Measurements from ENCODE around the gene ZNF687.

DNA sequence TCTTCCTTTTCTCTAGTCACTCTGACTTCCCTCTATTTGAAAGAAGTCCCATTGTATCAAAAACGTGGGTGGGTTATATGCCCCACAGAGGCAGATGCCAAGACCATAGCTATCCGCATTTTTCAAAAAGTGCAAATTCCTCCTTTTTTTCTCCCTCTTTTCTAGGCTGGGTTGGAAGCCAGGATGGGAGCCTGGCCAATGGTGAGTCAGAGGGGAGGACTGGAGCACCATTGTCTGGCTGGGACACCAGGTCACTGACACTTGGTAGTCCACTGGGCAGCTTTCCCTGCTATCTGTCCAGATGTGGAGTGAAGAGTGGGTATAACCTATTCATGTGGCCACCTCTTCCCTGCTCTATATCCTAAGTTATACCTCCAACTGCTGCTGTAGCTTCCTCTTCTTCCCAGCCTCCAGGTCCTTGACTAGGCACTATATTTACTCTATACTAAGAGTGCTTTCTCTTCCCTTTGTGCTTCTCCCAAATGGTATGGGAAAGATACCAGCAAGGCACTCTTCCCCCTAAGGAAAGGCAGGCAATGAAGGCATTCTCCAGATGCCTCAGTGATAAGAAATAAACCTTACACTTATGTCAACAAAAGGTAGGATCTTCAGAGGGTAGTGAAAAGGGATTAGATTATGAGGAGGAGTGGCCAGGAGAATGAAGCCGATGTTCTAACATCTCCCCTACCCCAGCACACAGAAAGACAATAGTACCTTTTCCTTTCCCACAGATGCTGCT is 32.2 kb downstream of the ZNF687 start:
- TF ChIP-seq, protein P1, sequence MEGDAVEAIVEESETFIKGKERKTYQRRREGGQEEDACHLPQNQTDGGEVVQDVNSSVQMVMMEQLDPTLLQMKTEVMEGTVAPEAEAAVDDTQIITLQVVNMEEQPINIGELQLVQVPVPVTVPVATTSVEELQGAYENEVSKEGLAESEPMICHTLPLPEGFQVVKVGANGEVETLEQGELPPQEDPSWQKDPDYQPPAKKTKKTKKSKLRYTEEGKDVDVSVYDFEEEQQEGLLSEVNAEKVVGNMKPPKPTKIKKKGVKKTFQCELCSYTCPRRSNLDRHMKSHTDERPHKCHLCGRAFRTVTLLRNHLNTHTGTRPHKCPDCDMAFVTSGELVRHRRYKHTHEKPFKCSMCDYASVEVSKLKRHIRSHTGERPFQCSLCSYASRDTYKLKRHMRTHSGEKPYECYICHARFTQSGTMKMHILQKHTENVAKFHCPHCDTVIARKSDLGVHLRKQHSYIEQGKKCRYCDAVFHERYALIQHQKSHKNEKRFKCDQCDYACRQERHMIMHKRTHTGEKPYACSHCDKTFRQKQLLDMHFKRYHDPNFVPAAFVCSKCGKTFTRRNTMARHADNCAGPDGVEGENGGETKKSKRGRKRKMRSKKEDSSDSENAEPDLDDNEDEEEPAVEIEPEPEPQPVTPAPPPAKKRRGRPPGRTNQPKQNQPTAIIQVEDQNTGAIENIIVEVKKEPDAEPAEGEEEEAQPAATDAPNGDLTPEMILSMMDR (conservative IDR thresholded peaks at IDR 0.05; ENCODE audit: low read length), result no peak
- no peak for TF ChIP-seq EZH2phosphoT487 (IDR thresholded peaks at IDR 0.05; ENCODE audit: borderline replicate concordance, low read depth, low read length)

Measured in OCI-LY7 (cell line).